GM23338 (cell line): ENCODE data around the gene STRIT1. TPM values are rescaled to one million over a fixed set of nuclear protein-coding genes. Genes with fewer than 3 reads are reported as not detected.

Experiments used
- ATAC-seq: fragments of 200-7000 bp; cut with Tn5 transposase; 3 replicates; pipeline ENCODE4 v1.9.1; 2020
- DNase-seq: peaks from one replicate; pipeline ENCODE4 v3.0.0-alpha.2; 2015; ENCODE audit warnings: low spot score
- H2AFZ ChIP-seq: fragments of 200-600 bp; sonication (generic); 2 replicates; pipeline ENCODE4 v1.8.0; 2016; ENCODE audit warnings: antibody characterized with exemption, mild to moderate bottlenecking, moderate library complexity
- H3F3A ChIP-seq: fragments of 200-600 bp; sonication (generic); replicated peaks from 2 replicates; pipeline ENCODE4 v1.8.0; 2017; ENCODE audit warnings: antibody characterized with exemption, mixed run types, low read depth
- H3K27ac ChIP-seq: fragments of 200-600 bp; sonication (generic); 2 replicates; pipeline ENCODE4 v1.6.1; 2016; ENCODE audit warnings: low read depth
- H3K27me3 ChIP-seq: fragments of 200-600 bp; sonication (generic); 2 replicates; pipeline ENCODE4 v1.8.0; 2016; ENCODE audit warnings: mild to moderate bottlenecking, mixed run types, moderate library complexity; ENCODE audit not compliant: insufficient read depth
- H3K36me3 ChIP-seq: fragments of 200-600 bp; sonication (generic); 2 replicates; pipeline ENCODE4 v1.8.0; 2016; ENCODE audit warnings: mild to moderate bottlenecking; ENCODE audit not compliant: insufficient read depth
- H3K4me1 ChIP-seq: fragments of 200-600 bp; sonication (generic); 2 replicates; pipeline ENCODE4 v1.8.0; 2016; ENCODE audit warnings: mild to moderate bottlenecking, moderate library complexity; ENCODE audit not compliant: insufficient read depth
- H3K4me2 ChIP-seq: fragments of 200-600 bp; sonication (generic); 2 replicates; pipeline ENCODE4 v1.7.1; 2017; ENCODE audit warnings: mixed run types
- H3K4me3 ChIP-seq: fragments of 200-600 bp; sonication (generic); 2 replicates; pipeline ENCODE4 v1.6.1; 2016; ENCODE audit warnings: mixed run types
- H3K79me2 ChIP-seq: fragments of 200-600 bp; sonication (generic); replicated peaks from 2 replicates; pipeline ENCODE4 v1.8.0; 2017; ENCODE audit warnings: mild to moderate bottlenecking; ENCODE audit not compliant: insufficient read depth
- H3K9me2 ChIP-seq: fragments of 200-600 bp; sonication (generic); 2 replicates; pipeline ENCODE4 v1.8.0; 2017; ENCODE audit not compliant: insufficient read depth
- H4K20me1 ChIP-seq: fragments of 200-600 bp; sonication (generic); replicated peaks from 2 replicates; pipeline ENCODE4 v1.8.0; 2017; ENCODE audit warnings: mild to moderate bottlenecking; ENCODE audit not compliant: insufficient read depth
- H3K27ac Mint-ChIP-seq: 2 replicates; pipeline ENCODE4 v1.8.0; 2020; ENCODE audit warnings: inconsistent platforms, mild to moderate bottlenecking, moderate library complexity, mixed read lengths
- H3K27me3 Mint-ChIP-seq: 3 replicates; pipeline ENCODE4 v1.8.0; 2022; ENCODE audit warnings: low read depth, mild to moderate bottlenecking, moderate library complexity, mixed read lengths, inconsistent platforms; ENCODE audit not compliant: insufficient read depth, poor library complexity
- H3K36me3 Mint-ChIP-seq: 3 replicates; pipeline ENCODE4 v1.8.0; 2021; ENCODE audit warnings: low read depth, mild to moderate bottlenecking, inconsistent platforms, moderate library complexity, mixed read lengths
- H3K4me1 Mint-ChIP-seq: 3 replicates; pipeline ENCODE4 v1.8.0; 2020; ENCODE audit warnings: mild to moderate bottlenecking, inconsistent platforms, mixed read lengths
- H3K4me3 Mint-ChIP-seq: 3 replicates; pipeline ENCODE4 v1.8.0; 2021; ENCODE audit warnings: moderate library complexity, mild to moderate bottlenecking, inconsistent platforms, mixed read lengths
- H3K9me3 Mint-ChIP-seq: 3 replicates; pipeline ENCODE4 v1.8.0; 2020; ENCODE audit warnings: moderate library complexity, mild to moderate bottlenecking, inconsistent platforms, mixed read lengths
- CREB1 ChIP-seq: fragments of 250-450 bp; sonication (Bioruptor Pico); IDR thresholded peaks from 2 replicates; pipeline ENCODE4 v1.5.0; 2020; ENCODE audit warnings: low read depth, mild to moderate bottlenecking, moderate library complexity
- CTCF ChIP-seq, 2 experiments: fragments of 200-600 bp in 1 of 2; sonication (generic) in 1 of 2; conservative IDR thresholded peaks; 2 replicates each; pipeline versions ENCODE4 v1.5.1 to v1.6.1; 2016 to 2017; ENCODE audit warnings: antibody characterized with exemption in 2 of 2, low read depth in 2 of 2, mild to moderate bottlenecking in 2 of 2, moderate library complexity in 1 of 2
- EZH2 ChIP-seq: fragments of 200-600 bp; sonication (generic); IDR thresholded peaks from one replicate; pipeline ENCODE4 v1.8.0; 2017; ENCODE audit warnings: antibody characterized with exemption, mild to moderate bottlenecking, low read depth; ENCODE audit not compliant: unreplicated experiment
- EZH2phosphoT487 ChIP-seq: fragments of 200-600 bp; sonication (generic); IDR thresholded peaks from one replicate; pipeline ENCODE4 v1.8.1; 2018; ENCODE audit warnings: antibody characterized with exemption; ENCODE audit not compliant: unreplicated experiment
- JUNB ChIP-seq: IDR thresholded peaks from one replicate; pipeline ENCODE4 v1.6.1; 2016; ENCODE audit warnings: antibody characterized with exemption; ENCODE audit not compliant: unreplicated experiment
- NANOG ChIP-seq: IDR thresholded peaks from 2 replicates; pipeline ENCODE4 v1.6.1; 2016; ENCODE audit warnings: antibody characterized with exemption, borderline replicate concordance
- POLR2AphosphoS5 ChIP-seq: IDR thresholded peaks from 2 replicates; pipeline ENCODE4 v1.6.1; 2016; ENCODE audit warnings: antibody characterized with exemption, low read depth
- STAT1 ChIP-seq: IDR thresholded peaks from one replicate; pipeline ENCODE4 v1.6.1; 2016; ENCODE audit warnings: antibody characterized with exemption; ENCODE audit not compliant: unreplicated experiment
- ZNF114 ChIP-seq: fragments of 250-450 bp; sonication (Bioruptor Pico); IDR thresholded peaks from 2 replicates; pipeline ENCODE4 v1.5.0; 2020; ENCODE audit warnings: mild to moderate bottlenecking, moderate library complexity
- ZNF331 ChIP-seq: fragments of 250-450 bp; sonication (Bioruptor Pico); IDR thresholded peaks from 2 replicates; pipeline ENCODE4 v1.5.0; 2020; ENCODE audit warnings: low read depth, mild to moderate bottlenecking, moderate library complexity
- polyA plus RNA-seq: library from polyadenylated mRNA; unstranded; fragments of >200 nt; fragmentation: Nextera tagmentation; extraction: Ambion mirVana; gene quantifications from 2 replicates; pipeline ENCODE4 v1.2.1, GENCODE V29; 2016
- total RNA-seq: library from RNA; depleted of rRNA; stranded (reverse); fragments of >200 nt; shearing (Covaris generic); gene quantifications from 2 replicates; pipeline ENCODE4 v1.2.3, GENCODE V29; 2014
- TF ChIP-seq, protein P1 (sequence below): IDR thresholded peaks from one replicate; pipeline ENCODE4 v1.6.1; 2018; ENCODE audit warnings: antibody characterized with exemption; ENCODE audit not compliant: unreplicated experiment
- TF ChIP-seq, protein P2 (sequence below): fragments of 250-450 bp; sonication (Bioruptor Pico); IDR thresholded peaks from 2 replicates; pipeline ENCODE4 v1.5.0; 2020; ENCODE audit warnings: mild to moderate bottlenecking, moderate library complexity
- TF ChIP-seq, protein P3 (sequence below): IDR thresholded peaks from 2 replicates; pipeline ENCODE4 v1.6.1; 2016; ENCODE audit warnings: antibody characterized with exemption

STRIT1 gene
- total and polyA plus RNA-seq, 2 experiments from 2014 or later: 1.5 to 1.6 TPM

- H3K36me3 Mint-ChIP-seq: peaks cover 1% of the 10 kb centered on the region; the same call in 2 of the 3 replicates
- H3K79me2 ChIP-seq: no peaks in the 10 kb centered on the region
- H3K4me1 ChIP-seq: no peaks in the 10 kb centered on the region
- H3K27ac ChIP-seq: no peak overlapping the region
- H3K36me3 ChIP-seq: no peaks in the 10 kb centered on the region
- no peak overlapping the region for H3K4me2 ChIP-seq
- TF ChIP-seq EZH2: no peak
- no peak for TF ChIP-seq CREB1 (CRISPR knock-in tag)
- TF ChIP-seq, protein P1, sequence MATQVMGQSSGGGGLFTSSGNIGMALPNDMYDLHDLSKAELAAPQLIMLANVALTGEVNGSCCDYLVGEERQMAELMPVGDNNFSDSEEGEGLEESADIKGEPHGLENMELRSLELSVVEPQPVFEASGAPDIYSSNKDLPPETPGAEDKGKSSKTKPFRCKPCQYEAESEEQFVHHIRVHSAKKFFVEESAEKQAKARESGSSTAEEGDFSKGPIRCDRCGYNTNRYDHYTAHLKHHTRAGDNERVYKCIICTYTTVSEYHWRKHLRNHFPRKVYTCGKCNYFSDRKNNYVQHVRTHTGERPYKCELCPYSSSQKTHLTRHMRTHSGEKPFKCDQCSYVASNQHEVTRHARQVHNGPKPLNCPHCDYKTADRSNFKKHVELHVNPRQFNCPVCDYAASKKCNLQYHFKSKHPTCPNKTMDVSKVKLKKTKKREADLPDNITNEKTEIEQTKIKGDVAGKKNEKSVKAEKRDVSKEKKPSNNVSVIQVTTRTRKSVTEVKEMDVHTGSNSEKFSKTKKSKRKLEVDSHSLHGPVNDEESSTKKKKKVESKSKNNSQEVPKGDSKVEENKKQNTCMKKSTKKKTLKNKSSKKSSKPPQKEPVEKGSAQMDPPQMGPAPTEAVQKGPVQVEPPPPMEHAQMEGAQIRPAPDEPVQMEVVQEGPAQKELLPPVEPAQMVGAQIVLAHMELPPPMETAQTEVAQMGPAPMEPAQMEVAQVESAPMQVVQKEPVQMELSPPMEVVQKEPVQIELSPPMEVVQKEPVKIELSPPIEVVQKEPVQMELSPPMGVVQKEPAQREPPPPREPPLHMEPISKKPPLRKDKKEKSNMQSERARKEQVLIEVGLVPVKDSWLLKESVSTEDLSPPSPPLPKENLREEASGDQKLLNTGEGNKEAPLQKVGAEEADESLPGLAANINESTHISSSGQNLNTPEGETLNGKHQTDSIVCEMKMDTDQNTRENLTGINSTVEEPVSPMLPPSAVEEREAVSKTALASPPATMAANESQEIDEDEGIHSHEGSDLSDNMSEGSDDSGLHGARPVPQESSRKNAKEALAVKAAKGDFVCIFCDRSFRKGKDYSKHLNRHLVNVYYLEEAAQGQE: no peak
- TF ChIP-seq POLR2AphosphoS5: no peak
- no peak for TF ChIP-seq CTCF (conservative IDR thresholded peaks at IDR 0.05; ENCODE audit: low read depth in 2 of 2)
- no peak for TF ChIP-seq EZH2phosphoT487
- TF ChIP-seq JUNB: no peak
- TF ChIP-seq, protein P2, sequence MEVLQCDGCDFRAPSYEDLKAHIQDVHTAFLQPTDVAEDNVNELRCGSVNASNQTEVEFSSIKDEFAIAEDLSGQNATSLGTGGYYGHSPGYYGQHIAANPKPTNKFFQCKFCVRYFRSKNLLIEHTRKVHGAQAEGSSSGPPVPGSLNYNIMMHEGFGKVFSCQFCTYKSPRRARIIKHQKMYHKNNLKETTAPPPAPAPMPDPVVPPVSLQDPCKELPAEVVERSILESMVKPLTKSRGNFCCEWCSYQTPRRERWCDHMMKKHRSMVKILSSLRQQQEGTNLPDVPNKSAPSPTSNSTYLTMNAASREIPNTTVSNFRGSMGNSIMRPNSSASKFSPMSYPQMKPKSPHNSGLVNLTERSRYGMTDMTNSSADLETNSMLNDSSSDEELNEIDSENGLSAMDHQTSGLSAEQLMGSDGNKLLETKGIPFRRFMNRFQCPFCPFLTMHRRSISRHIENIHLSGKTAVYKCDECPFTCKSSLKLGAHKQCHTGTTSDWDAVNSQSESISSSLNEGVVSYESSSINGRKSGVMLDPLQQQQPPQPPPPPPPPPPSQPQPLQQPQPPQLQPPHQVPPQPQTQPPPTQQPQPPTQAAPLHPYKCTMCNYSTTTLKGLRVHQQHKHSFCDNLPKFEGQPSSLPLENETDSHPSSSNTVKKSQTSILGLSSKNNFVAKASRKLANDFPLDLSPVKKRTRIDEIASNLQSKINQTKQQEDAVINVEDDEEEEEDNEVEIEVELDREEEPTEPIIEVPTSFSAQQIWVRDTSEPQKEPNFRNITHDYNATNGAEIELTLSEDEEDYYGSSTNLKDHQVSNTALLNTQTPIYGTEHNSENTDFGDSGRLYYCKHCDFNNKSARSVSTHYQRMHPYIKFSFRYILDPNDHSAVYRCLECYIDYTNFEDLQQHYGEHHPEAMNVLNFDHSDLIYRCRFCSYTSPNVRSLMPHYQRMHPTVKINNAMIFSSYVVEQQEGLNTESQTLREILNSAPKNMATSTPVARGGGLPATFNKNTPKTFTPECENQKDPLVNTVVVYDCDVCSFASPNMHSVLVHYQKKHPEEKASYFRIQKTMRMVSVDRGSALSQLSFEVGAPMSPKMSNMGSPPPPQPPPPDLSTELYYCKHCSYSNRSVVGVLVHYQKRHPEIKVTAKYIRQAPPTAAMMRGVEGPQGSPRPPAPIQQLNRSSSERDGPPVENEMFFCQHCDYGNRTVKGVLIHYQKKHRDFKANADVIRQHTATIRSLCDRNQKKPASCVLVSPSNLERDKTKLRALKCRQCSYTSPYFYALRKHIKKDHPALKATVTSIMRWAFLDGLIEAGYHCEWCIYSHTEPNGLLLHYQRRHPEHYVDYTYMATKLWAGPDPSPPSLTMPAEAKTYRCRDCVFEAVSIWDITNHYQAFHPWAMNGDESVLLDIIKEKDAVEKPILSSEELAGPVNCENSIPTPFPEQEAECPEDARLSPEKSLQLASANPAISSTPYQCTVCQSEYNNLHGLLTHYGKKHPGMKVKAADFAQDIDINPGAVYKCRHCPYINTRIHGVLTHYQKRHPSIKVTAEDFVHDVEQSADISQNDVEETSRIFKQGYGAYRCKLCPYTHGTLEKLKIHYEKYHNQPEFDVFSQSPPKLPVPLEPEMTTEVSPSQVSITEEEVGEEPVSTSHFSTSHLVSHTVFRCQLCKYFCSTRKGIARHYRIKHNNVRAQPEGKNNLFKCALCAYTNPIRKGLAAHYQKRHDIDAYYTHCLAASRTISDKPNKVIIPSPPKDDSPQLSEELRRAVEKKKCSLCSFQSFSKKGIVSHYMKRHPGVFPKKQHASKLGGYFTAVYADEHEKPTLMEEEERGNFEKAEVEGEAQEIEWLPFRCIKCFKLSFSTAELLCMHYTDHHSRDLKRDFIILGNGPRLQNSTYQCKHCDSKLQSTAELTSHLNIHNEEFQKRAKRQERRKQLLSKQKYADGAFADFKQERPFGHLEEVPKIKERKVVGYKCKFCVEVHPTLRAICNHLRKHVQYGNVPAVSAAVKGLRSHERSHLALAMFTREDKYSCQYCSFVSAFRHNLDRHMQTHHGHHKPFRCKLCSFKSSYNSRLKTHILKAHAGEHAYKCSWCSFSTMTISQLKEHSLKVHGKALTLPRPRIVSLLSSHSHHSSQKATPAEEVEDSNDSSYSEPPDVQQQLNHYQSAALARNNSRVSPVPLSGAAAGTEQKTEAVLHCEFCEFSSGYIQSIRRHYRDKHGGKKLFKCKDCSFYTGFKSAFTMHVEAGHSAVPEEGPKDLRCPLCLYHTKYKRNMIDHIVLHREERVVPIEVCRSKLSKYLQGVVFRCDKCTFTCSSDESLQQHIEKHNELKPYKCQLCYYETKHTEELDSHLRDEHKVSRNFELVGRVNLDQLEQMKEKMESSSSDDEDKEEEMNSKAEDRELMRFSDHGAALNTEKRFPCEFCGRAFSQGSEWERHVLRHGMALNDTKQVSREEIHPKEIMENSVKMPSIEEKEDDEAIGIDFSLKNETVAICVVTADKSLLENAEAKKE (CRISPR knock-in tag): no peak
- TF ChIP-seq ZNF331 (CRISPR knock-in tag): no peak
- TF ChIP-seq ZNF114: no peak
- TF ChIP-seq STAT1: no peak
- no peak for TF ChIP-seq NANOG
- TF ChIP-seq, protein P3, sequence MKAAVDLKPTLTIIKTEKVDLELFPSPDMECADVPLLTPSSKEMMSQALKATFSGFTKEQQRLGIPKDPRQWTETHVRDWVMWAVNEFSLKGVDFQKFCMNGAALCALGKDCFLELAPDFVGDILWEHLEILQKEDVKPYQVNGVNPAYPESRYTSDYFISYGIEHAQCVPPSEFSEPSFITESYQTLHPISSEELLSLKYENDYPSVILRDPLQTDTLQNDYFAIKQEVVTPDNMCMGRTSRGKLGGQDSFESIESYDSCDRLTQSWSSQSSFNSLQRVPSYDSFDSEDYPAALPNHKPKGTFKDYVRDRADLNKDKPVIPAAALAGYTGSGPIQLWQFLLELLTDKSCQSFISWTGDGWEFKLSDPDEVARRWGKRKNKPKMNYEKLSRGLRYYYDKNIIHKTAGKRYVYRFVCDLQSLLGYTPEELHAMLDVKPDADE: no peak
- H3F3A ChIP-seq: no peaks in the 10 kb centered on the region
- H3K27ac Mint-ChIP-seq: no peak overlapping the region
- no peak overlapping the region; the same call in 1 of the 2 replicates for H2AFZ ChIP-seq
- no peak for ATAC-seq
- H3K4me3 Mint-ChIP-seq: no peak overlapping the region
- H4K20me1 ChIP-seq: no peaks in the 10 kb centered on the region
- H3K9me2 ChIP-seq: 0 out of 2 replicates have a peak, but pooled peaks cover 2% of the 10 kb centered on the region
- peaks cover 5% of the 10 kb centered on the region; the same call in 2 of the 3 replicates for H3K4me1 Mint-ChIP-seq
- peaks cover 7% of the 10 kb centered on the region for H3K9me3 Mint-ChIP-seq
- no peak for DNase-seq
- no peaks in the 10 kb centered on the region for H3K27me3 Mint-ChIP-seq
- no peaks in the 10 kb centered on the region for H3K27me3 ChIP-seq
- H3K4me3 ChIP-seq: no peak overlapping the region
Measured at GRCh38 chr3:155302891-155303290, 9.4 kb upstream of the STRIT1 start.
